ENCODE measurements around the gene TYRO3. TPM values are rescaled to one million over a fixed set of nuclear protein-coding genes. Genes with fewer than 3 reads are reported as not detected.

The TYRO3 gene
- total RNA-seq, 1 donor: 20.2 TPM

DNA sequence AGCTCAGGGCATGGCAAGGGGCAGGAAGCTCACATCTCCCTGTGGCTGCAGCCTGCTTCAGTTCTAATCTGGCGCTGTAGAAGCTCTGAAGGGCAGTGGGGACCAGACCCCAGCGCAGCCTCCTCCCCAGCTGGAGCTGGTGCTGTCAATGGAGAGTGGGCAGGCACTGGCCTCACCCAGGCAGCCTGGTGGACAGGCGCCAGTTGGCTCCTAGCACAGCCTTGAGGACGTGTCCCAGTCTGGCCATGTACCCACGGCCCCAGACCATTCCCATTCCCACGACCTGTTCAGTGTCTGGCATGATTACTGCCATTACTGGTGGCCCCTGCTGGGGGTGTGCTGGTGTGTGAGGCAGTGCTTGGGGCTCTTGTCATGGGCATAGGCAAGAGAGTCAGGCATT lies 16.3 kb downstream of the TYRO3 start:
- H3K4me3 ChIP-seq (ENCODE audit: low read depth, low read length): no peak overlapping the region
- no peak for DNase-seq (ENCODE audit: low read depth)
- TF ChIP-seq, protein P1, sequence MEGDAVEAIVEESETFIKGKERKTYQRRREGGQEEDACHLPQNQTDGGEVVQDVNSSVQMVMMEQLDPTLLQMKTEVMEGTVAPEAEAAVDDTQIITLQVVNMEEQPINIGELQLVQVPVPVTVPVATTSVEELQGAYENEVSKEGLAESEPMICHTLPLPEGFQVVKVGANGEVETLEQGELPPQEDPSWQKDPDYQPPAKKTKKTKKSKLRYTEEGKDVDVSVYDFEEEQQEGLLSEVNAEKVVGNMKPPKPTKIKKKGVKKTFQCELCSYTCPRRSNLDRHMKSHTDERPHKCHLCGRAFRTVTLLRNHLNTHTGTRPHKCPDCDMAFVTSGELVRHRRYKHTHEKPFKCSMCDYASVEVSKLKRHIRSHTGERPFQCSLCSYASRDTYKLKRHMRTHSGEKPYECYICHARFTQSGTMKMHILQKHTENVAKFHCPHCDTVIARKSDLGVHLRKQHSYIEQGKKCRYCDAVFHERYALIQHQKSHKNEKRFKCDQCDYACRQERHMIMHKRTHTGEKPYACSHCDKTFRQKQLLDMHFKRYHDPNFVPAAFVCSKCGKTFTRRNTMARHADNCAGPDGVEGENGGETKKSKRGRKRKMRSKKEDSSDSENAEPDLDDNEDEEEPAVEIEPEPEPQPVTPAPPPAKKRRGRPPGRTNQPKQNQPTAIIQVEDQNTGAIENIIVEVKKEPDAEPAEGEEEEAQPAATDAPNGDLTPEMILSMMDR (IDR thresholded peaks at IDR 0.05; ENCODE audit: insufficient read depth, low read length): no peak

- TF ChIP-seq, protein P1 (IDR thresholded peaks at IDR 0.05; ENCODE audit: insufficient read depth, low read length): no peak
- no peak for DNase-seq (ENCODE audit: low read depth)
- no peak overlapping the region for H3K4me3 ChIP-seq (ENCODE audit: low read depth, low read length)
Measured at GRCh38 chr15:41577863-41578735, 19.1 kb downstream of the TYRO3 start.

GRCh38 chr15:41578736-41579383 lies 19.8 kb downstream of the TYRO3 start:
- TF ChIP-seq, protein P1 (IDR thresholded peaks at IDR 0.05; ENCODE audit: insufficient read depth, low read length): no peak
- no peak overlapping the region for H3K4me3 ChIP-seq (ENCODE audit: low read depth, low read length)
- no peak for DNase-seq (ENCODE audit: low read depth)

GRCh38 chr15:41581110-41581509 lies 22.1 kb downstream of the TYRO3 start:
- no peak for DNase-seq (ENCODE audit: low read depth)
- H3K4me3 ChIP-seq (ENCODE audit: low read depth, low read length): no peak overlapping the region
- TF ChIP-seq, protein P1 (IDR thresholded peaks at IDR 0.05; ENCODE audit: insufficient read depth, low read length): peak; percentile 22

- TF ChIP-seq, protein P1 (IDR thresholded peaks at IDR 0.05; ENCODE audit: insufficient read depth, low read length): no peak
- H3K4me3 ChIP-seq (ENCODE audit: low read depth, low read length): no peak overlapping the region
- DNase-seq (ENCODE audit: low read depth): no peak
Measured at GRCh38 chr15:41583795-41584194, 24.8 kb downstream of the TYRO3 start.

- peak; percentile 6 for DNase-seq (ENCODE audit: low read depth)
- no peak overlapping the region for H3K4me3 ChIP-seq (ENCODE audit: low read depth, low read length)
- TF ChIP-seq, protein P1 (IDR thresholded peaks at IDR 0.05; ENCODE audit: insufficient read depth, low read length): no peak
Measured at GRCh38 chr15:41584636-41585126, 25.7 kb downstream of the TYRO3 start.
